Lung (tissue), 12 donors: Measurements from ENCODE around the gene IL6ST. TPM values are rescaled to one million over a fixed set of nuclear protein-coding genes. Genes with fewer than 3 reads are reported as not detected.

Experiments
- ATAC-seq: fragments of 200-7000 bp; cut with Tn5 transposase; one replicate; pipeline ENCODE4 v1.9.1; 2020; ENCODE audit warnings: moderate number of reproducible peaks; ENCODE audit not compliant: insufficient read depth, low FRiP score
- DNase-seq, 3 donors: peaks; one replicate each; pipeline ENCODE4 v3.0.0-alpha.2; 2013 to 2017
- H3K27ac ChIP-seq, 2 donors: one replicate each; pipeline ENCODE4 v1.5.1; 2013; ENCODE audit warnings: mild to moderate bottlenecking in 2 of 2, moderate library complexity in 2 of 2, control low read depth in 1 of 2, inconsistent platforms in 1 of 2, low read depth in 1 of 2, low read length in 1 of 2
- H3K27me3 ChIP-seq, 3 donors: one replicate each; pipeline ENCODE4 v1.5.1; 2013; ENCODE audit warnings: low read length in 2 of 3; ENCODE audit not compliant: control insufficient read depth in 3 of 3, insufficient read depth in 3 of 3
- H3K36me3 ChIP-seq, 4 donors: one replicate each; pipeline ENCODE4 v1.5.1; 2013; ENCODE audit warnings: low read length in 4 of 4, mild to moderate bottlenecking in 1 of 4, moderate library complexity in 1 of 4; ENCODE audit not compliant: control insufficient read depth in 4 of 4, insufficient read depth in 4 of 4
- H3K4me1 ChIP-seq, 5 donors: one replicate each; pipeline ENCODE4 v1.5.1; 2013; ENCODE audit warnings: low read length in 5 of 5, mild to moderate bottlenecking in 2 of 5, moderate library complexity in 1 of 5; ENCODE audit not compliant: control insufficient read depth in 5 of 5, insufficient read depth in 5 of 5
- H3K4me3 ChIP-seq: one replicate; pipeline ENCODE4 v1.5.1; 2013; ENCODE audit warnings: mild to moderate bottlenecking, control low read depth, moderate library complexity
- H3K9ac ChIP-seq, 2 donors: one replicate each; pipeline ENCODE4 v1.5.1; 2013; ENCODE audit warnings: low read length in 2 of 2, control low read depth in 1 of 2; ENCODE audit not compliant: insufficient read depth in 1 of 2
- H3K9me3 ChIP-seq, 4 donors: one replicate each; pipeline ENCODE4 v1.5.1; 2013; ENCODE audit warnings: low read length in 3 of 4, mild to moderate bottlenecking in 1 of 4, moderate library complexity in 1 of 4; ENCODE audit not compliant: control insufficient read depth in 4 of 4, insufficient read depth in 3 of 4
- CTCF ChIP-seq: IDR thresholded peaks from 2 replicates; pipeline ENCODE4 v1.5.1; 2012; ENCODE audit warnings: mild to moderate bottlenecking; ENCODE audit errors: control extremely low read depth, extremely low read depth
- WGBS, 2 donors: extraction: QIAGEN DNeasy Blood & Tissue Kit; methylation state at CpG; one replicate each; pipeline ENCODE4 v1.1.7; 2013; 5-methylcytosine and 5-hydroxymethylcytosine counted together
- polyA plus RNA-seq, 2 donors: library from polyadenylated mRNA; stranded (reverse); fragments of 200-250 nt; gene quantifications; one replicate each; pipeline ENCODE4 v1.2.1, GENCODE V29; 2013
- total RNA-seq, 2 donors: library from RNA; depleted of rRNA in 1 of 2; stranded (reverse); fragments of >200 nt in 1 of 2; gene quantifications; one replicate each; pipeline ENCODE4 v1.2.1, GENCODE V29; 2014 to 2021
- donor health status: control.
- donor health status: control.
- donor health status: Bipolar disorder and iron deficiency.
- donor health status: healthy.
- donor health status: DM: yes; HTN: yes; CAD: no.

The IL6ST gene
- total and polyA plus RNA-seq, 4 donors: 47.8 to 377 (median 196) TPM

GRCh38 chr5:55925712-55926111 is 69.1 kb downstream of the IL6ST start:
- no peaks in the 10 kb centered on the region for H3K27me3 ChIP-seq
- no peaks in the 10 kb centered on the region for H3K36me3 ChIP-seq
- H3K4me3 ChIP-seq: no peak overlapping the region
- DNase-seq: no peak
- no peak overlapping the region for H3K27ac ChIP-seq
- no peak for ATAC-seq
- no peak overlapping the region for H3K9ac ChIP-seq
- peaks cover 0 to 7% (median 0%) of the 10 kb centered on the region in 5 donors for H3K4me1 ChIP-seq
- no peak for TF ChIP-seq CTCF
- 53 to 73% methylated on average over 5 of the region's 5 CpGs for WGBS, 2 donors
- no peaks in the 10 kb centered on the region for H3K9me3 ChIP-seq

- WGBS, 2 donors: 95 to 96% methylated on average over 3 of the region's 3 CpGs
- TF ChIP-seq CTCF: no peak
Observed at GRCh38 chr5:55925181-55925580, 69.6 kb downstream of the IL6ST start.

GRCh38 chr5:55924744-55925143 is 70.0 kb downstream of the IL6ST start:
- no peak overlapping the region for H3K4me3 ChIP-seq
- H3K9me3 ChIP-seq: no peaks in the 10 kb centered on the region
- peaks cover 0 to 7% (median 0%) of the 10 kb centered on the region in 5 donors for H3K4me1 ChIP-seq
- H3K27ac ChIP-seq: no peak overlapping the region
- ATAC-seq (no peak), DNase-seq (no peak)
- 90 to 98% methylated on average over 11 of the region's 11 CpGs for WGBS, 2 donors
- no peak for TF ChIP-seq CTCF
- H3K36me3 ChIP-seq: no peaks in the 10 kb centered on the region
- H3K27me3 ChIP-seq: no peaks in the 10 kb centered on the region
- no peak overlapping the region for H3K9ac ChIP-seq

More at GRCh38 chr5:55925181-55925580, 69.6 kb downstream of the IL6ST start:
- Histone ChIP-seq H3K9me3 (no peaks in the 10 kb centered on the region), H3K27me3 (no peaks in the 10 kb centered on the region), H3K4me1 (peaks cover 0 to 7% (median 0%) of the 10 kb centered on the region in 5 donors), H3K36me3 (no peaks in the 10 kb centered on the region), H3K27ac (no peak overlapping the region), H3K4me3 (no peak overlapping the region), H3K9ac (no peak overlapping the region)
- DNase-seq: no peak
- no peak for ATAC-seq

- no peak for TF ChIP-seq CTCF
- no peaks in the 10 kb centered on the region for H3K9me3 ChIP-seq
- peaks cover 0 to 7% (median 0%) of the 10 kb centered on the region in 5 donors for H3K4me1 ChIP-seq
- H3K36me3 ChIP-seq: no peaks in the 10 kb centered on the region
- no peak overlapping the region for H3K4me3 ChIP-seq
- H3K9ac ChIP-seq: no peak overlapping the region
- no peaks in the 10 kb centered on the region for H3K27me3 ChIP-seq
- no peak for DNase-seq
- WGBS, 2 donors: 82 to 92% methylated on average over 9 of the region's 9 CpGs
- no peak overlapping the region for H3K27ac ChIP-seq
- ATAC-seq: no peak
Observed at GRCh38 chr5:55923865-55924500, 70.8 kb downstream of the IL6ST start.
